HL-60/S4 treated with phorbol 12-myristate 13-acetate at 8.2 ng/mL for 4 days and 3 days (cell line): ENCODE data around the gene ERFE.
"Not testable (repeated sequence)": the region's sequence is repeated elsewhere in the genome, so short reads cannot be mapped to it uniquely, and the experiment has no call there.

Source experiments
- in situ Hi-C: fragments of 300-500 bp; cut with MboI; formaldehyde crosslinking; loops from 2 replicates; pipeline ENCODE4 v1.15.0; 2022; ENCODE audit warnings: low sequenced_read_pairs

ERFE gene

GRCh38 chr2:238158509-238159070 is at the start of gene ERFE:
Gene ERFE, plus strand, starts transcription at chr2:238158970. Its CDS starts 38 bp downstream, at chr2:238159008.
- in situ Hi-C loops: no loop called here

GRCh38 chr2:238113611-238114010 is 45.2 kb upstream of the ERFE start:
- in situ Hi-C loops: no loop called here

- in situ Hi-C loops: no loop called here
Measured at GRCh38 chr2:238114331-238114841, 44.4 kb upstream of the ERFE start.

- in situ Hi-C loops: no loop called here
Measured at GRCh38 chr2:238114851-238115660, 43.7 kb upstream of the ERFE start.

- in situ Hi-C loops: not testable (repeated sequence)
Measured at GRCh38 chr2:238115709-238116108, 43.1 kb upstream of the ERFE start.

GRCh38 chr2:238116298-238117198 is 42.2 kb upstream of the ERFE start:
- in situ Hi-C loops: no loop called here

GRCh38 chr2:238117199-238118154 is 41.3 kb upstream of the ERFE start:
- in situ Hi-C loops: no loop called here

GRCh38 chr2:238119756-238120462 is 38.9 kb upstream of the ERFE start:
- in situ Hi-C loops: no loop called here

- in situ Hi-C loops: no loop called here
Measured at GRCh38 chr2:238120463-238121298, 38.1 kb upstream of the ERFE start.

- in situ Hi-C loops: no loop called here
Measured at GRCh38 chr2:238121511-238122286, 37.1 kb upstream of the ERFE start.

GRCh38 chr2:238122287-238123217 is 36.2 kb upstream of the ERFE start:
- in situ Hi-C loops: no loop called here

- in situ Hi-C loops: no loop called here
Measured at GRCh38 chr2:238123218-238123971, 35.4 kb upstream of the ERFE start.

GRCh38 chr2:238123991-238124470 is 34.7 kb upstream of the ERFE start:
- in situ Hi-C loops: no loop called here

GRCh38 chr2:238124488-238125126 is 34.2 kb upstream of the ERFE start:
- in situ Hi-C loops: no loop called here

- in situ Hi-C loops: no loop called here
Measured at GRCh38 chr2:238125127-238125885, 33.5 kb upstream of the ERFE start.
